Left ventricle myocardium superior (tissue), 1 donor: ENCODE results near the gene GJC2. TPM values are rescaled to one million over a fixed set of nuclear protein-coding genes. Genes with fewer than 3 reads are reported as not detected.
A peak's percentile ranks its signal among the peaks of the same experiment; 100 is the strongest.

Experiments used
- ATAC-seq: fragments of 200-7000 bp; cut with Tn5 transposase; one replicate; pipeline ENCODE4 v1.9.1; 2020; ENCODE audit warnings: mild to moderate bottlenecking, moderate library complexity
- DNase-seq: peaks from one replicate; pipeline ENCODE4 v3.0.0-alpha.2; 2020
- intact Hi-C: fragments of 100-400 bp; cut with micrococcal nuclease; formaldehyde crosslinking; loops from one replicate; pipeline ENCODE4 v1.11.0; 2022
- long read RNA-seq: library from polyadenylated mRNA; unstranded; transcript quantifications from one replicate; pipeline ENCODE4 v2.0.0, GENCODE V29; 2021
- total RNA-seq: library from RNA; stranded (reverse); fragmentation: NEBNext Ultra II Directional; extraction: Animal tissue kit (Norgen Biotek cat#: 25700); gene quantifications from one replicate; pipeline ENCODE4 v1.2.1, GENCODE V29; 2021
- donor health status: DM: no; HTN: yes; CAD: no; lungs with severe emphysema.

Gene GJC2
- total RNA-seq, result 1.7 TPM
- long read RNA-seq, partial matches to known transcripts, result 0 of 1 reads
- long read RNA-seq, other reads (novel, unspliced or antisense), result 0 of 1 reads

DNA sequence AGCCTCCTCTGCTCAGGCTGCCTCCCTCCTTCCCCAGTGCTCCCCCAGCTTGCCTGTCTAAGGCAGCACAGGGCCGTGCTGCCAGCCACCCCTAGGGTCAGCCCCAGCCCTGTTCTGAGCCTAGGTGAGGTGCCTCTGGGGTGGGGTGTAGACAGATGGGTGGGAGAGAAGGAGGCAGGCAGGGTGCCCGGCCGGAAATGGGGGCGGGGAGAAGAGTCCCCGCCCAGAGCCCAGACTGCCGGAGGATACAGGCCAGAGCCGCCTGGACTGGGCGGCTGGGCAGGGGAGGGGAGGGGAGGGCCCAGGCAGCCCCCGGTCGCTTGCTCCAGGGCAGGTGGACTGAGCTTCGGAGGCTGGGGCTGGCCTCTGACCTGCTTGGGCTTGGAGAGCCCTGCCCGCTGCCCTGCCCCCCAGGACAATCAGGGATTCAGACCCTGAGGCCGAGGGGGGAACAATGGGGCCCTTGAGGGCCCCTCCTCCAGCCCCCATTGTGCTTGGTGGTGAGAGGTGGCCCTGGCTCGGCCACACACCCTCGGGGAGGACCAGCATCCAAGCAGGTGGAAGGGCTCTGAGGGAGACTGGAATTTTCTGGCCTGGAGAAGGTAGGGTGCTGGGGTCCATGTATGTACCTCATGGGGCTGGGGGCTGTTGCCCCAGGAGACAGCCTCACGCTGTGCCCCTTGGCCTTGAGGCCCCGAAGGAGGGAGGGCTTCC is at the start of gene GJC2:
Gene GJC2 (plus strand): TSS at position 525 of the 714 bp plus-strand sequence. CDS start 7,829 bp downstream, outside the sequence.
- peak; percentile 72 for DNase-seq

DNA sequence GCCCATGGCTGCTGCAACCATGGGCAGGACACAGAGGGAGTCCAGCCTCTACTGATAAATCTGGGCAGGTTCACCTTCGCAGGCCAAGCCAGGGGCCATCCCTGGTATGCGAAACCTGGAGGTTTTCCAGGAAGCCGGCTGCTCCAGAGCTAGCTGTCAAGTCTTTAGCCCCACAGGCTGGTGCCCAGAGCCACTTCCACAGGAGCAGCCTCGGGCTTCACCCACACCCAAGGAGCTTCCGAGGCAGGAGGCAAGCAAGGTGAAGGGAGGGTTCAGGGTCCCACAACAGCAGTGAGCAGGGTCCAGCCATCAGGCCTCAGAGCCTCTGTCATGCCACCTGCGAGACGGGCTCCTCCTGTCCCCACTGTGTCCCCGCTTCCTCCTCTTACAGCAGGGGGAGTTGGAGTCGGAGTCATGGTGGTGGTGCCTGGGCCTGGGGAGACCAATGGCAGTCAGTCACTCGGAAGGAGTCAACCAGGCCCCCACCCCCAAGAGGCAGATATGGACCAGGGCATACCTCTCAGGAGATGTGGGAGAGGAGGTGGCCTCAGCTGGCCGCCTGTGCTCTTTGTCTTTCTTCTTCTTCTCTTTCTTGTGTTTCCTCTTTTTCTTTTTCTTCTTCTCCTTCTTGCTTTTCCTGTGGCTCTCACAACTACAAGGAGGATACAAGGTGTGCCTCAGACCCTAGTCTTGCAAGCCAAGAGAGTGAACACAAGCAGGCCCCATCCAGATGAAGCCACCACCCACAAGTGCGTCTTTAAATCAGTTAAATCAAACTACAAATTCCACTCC is 48.7 kb upstream of the GJC2 start:
- no peak for ATAC-seq
- intact Hi-C loops, result no loop called here
- DNase-seq, result no peak

More for the DNA sequence above, at the start of gene GJC2:
- ATAC-seq, result peak; percentile 69
- intact Hi-C loops, result no loop called here

DNA sequence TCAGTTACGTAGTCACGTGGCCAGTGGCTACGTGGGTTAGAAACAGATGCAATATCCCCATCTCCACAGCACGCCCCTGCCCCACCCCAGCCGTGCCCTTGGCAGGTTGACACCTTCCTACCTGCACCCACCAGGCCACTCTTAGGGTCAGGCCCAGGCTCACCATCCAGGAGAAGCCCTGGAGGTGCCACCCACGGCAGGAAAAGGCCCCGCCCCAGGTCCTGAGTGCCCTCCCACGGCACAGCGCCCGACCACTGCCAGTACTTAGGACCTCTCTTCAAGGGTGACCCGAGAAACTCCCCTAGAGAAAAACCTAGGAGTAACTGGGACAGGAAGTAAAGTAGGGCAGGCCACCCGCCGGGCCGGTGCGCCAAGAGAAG is 48.1 kb upstream of the GJC2 start:
- ATAC-seq (no peak), DNase-seq (no peak)
- intact Hi-C loops, result no loop called here

DNA sequence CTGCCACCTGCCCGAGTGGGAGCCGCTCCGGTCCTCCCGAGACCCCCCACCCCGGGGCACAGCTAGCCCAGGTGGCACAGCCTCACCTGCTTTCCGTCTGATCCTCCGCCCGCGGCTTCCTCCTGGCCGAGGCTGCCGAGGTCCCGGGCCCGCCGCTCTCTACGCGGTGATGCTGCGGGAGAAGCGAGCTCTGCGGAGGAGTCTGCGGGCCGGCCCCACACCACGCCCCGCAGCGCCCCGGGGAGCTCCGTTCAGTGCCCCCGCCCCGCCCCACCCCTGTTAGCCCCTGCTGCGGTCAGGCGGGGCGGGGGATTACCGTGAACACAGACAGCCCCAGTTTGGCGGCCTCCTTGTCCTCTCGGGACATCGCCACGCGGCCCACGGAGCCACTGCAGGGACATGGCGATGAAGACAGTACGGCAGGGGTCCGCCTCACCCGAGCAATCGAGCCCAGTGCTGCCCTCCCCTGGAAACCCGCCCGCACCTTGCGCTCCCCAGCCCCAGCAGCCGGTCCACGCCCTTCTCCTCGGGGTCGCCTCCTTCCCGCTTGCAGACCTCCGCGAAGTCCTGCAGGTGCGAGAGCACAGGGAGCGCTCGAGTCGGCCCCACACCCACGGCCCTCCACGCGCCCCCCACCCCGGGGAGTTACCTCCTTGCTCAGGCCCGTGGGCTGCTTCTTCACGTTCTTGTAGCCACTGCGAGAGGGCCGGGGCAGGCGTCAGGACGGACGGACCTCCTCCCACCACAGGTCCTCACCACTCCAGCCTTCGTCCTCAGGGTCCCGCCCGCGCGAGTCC is 47.5 kb upstream of the GJC2 start:
- DNase-seq (peak; percentile 56), ATAC-seq (peak; percentile 2)
- intact Hi-C loops, result no loop called here

DNA sequence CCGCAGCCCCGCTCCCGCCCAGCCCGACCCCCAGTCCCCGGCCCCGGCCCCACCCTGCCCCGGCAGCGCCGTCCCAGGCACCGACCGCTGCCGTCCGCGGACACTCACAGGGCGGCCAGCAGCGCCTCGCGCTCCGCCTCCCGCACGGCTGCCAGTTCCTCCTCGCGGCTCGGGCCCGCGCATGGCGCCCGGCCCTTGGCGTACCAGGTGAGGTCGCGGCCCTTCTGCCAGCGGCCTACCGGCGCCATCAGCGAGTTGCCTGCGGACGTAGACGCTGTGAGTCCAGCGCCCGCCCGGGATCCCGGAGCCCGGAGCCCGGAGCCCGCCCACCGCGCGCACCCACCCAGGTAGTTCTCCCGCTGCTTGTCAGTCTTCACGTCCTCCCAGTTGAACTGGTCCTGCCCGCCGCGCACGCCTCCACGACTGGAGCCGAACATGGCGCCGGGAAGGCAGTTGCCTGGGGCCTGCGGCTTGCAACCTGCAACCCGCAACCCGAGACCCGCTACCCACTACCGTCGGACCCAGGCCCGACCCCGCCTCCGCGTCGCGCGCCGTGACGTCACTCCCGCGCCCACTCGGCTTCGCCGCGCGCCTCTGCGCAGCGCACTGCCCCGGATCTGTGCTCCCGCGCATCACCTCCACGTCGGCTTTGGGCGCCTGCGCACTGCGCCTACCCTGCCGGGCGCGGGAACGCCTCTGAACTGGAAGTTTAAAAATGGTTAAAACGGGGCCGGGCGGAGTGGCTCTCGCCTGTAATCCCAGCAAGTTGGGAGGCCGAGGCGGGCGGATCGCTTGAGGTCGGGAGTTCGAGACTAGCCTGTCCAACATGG is 46.7 kb upstream of the GJC2 start, which contains the start of gene C1orf35:
Gene C1orf35 (minus strand): TSS at position 535 of the 830 bp plus-strand sequence. CDS start 98 bp downstream, at position 437.
- intact Hi-C loops, result no loop called here
- peak; percentile 97 for DNase-seq
- peak; percentile 88 for ATAC-seq

DNA sequence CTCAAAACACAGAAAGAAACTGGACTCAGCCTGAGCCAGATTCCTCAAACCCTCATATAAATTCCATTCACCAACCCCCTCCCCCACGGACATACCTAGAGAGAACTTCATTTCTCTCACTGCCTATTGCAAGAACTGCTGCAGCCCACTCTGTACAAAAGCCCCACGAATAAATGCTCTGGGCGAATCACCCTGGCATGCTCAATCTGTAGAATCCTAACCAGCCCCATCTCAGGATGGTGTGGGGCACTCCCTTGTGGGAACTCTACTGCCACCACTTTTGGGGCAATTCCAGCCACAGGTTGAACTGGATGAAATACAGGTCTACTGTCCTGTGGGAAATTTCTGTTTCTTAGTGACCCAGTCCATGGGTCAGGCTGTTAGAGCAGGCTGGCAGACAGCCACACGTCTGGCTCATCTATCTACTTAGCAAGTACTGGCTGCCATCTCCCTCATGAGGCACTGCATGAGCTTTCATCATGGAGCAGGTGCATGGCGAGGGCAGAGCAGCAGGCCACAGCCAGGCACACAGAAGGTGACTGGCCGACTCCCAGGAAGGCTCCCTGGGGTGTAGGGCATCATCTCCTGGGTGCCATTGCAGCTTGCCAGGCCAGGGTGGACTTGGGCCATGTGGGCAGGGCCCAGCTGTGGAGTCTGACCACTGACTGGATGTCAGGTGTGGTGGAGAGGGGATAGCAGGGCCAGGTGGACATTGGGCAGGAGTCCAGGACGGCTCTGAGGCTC is 45.0 kb upstream of the GJC2 start:
- intact Hi-C loops, result no loop called here
- ATAC-seq (no peak), DNase-seq (no peak)

DNA sequence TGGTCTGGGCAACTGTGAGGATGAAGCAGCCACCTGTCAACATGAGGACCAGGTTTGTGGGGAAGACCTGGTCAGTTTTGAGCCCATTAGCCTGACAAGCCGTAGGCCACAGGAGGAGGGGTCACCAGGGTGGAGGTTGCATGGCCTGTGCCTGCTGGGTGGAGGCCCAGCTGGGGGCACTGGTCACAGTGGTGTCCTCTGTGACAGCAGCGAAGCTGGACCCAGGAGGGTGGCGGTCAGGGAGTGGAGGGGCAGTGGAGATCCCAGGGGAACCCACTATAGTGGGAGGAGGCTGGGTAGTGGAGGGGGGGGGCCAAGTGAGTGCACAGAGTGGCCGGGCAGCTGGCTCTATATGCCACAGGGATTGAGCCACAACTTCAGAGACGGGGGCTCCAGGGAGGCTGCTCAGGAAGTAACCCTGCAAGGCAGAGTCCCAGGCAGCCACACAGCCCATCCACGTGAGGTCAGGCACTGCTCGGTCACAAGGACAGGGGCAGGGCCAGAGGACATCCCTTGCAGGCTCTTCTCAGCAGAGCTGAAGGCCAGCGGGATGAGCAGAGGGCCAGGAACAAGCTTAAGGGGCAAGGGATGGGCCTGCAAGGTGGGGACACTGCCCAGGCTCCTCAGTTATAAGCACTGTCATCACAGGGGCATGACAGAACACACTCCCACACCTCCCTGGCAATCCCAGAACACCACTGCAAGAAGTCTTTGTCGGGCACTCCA is 44.3 kb upstream of the GJC2 start:
- no peak for ATAC-seq
- intact Hi-C loops, result no loop called here
- no peak for DNase-seq

DNA sequence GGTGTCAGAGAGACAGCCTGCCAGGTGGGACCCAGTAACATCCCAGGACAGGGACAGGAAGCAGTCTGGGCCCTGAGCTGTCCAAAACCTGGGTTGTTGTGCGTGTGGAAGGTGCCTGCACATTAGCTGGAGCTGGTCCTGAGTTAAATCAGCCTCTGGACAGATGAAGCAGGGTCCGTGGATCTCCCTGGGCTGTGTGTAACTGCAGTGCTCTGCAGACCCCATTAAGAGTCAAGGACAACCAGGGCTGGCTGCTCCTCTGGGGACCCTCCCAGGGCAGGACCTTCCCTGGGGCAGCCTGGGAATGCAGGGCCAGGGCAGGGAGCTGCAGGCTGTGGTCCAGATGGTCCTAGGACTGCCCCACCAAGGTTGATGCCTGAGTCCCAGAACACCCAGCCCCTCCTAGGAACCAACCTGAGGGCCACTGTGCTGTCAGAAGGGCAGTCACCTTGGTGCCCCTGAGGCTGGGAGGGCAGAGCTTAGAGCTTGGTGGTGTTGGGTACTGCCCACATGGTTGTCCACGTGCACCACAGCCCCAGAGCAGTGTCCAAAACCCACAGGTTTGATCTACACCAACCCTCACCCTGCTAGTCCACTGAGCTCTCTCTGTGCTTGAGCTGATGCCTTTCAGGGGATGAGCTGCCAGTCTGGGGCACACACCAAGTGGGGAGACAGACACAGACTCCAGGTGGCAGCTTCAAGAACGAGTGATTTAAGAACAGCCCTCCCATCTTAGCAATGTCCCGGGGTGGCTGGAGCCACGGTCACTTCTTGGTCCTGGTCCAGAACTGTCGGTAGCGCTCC is 43.5 kb upstream of the GJC2 start:
- ATAC-seq (no peak), DNase-seq (no peak)
- intact Hi-C loops, result no loop called here

DNA sequence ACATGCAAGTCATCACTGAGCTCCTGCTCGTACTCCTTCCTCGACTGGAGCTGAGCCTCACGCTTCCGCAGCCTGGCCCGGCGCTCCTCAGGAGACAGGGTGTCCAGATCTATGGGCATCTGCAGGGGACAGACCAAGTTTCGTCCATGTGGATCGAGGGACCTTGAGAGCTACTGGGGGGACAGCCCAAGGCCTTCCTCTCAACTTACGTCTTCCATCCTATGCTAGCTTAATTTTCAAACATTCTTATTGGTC is 43.0 kb upstream of the GJC2 start:
- ATAC-seq, result no peak
- intact Hi-C loops, result no loop called here
- no peak for DNase-seq

DNA sequence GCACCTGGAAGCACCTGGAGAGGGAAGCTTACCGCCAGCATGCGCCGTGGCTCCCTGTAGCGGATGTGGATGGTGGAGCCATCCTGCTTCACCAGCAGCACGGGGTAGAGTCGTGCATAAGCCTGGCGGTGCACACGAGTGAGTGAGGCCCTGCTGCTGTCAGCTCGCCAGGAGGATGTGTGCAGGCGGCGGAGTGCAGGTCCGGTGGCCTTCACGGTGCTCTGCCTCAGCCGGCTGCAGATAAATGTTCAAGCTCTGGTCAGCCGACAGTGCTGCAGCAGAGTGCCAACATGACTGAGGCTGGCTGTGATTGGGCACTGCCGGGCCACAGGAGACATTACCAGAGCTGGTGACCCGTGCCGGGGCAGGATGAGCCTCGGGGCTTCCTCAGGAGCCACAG is 42.1 kb upstream of the GJC2 start:
- no peak for DNase-seq
- no peak for ATAC-seq
- intact Hi-C loops, result no loop called here

DNA sequence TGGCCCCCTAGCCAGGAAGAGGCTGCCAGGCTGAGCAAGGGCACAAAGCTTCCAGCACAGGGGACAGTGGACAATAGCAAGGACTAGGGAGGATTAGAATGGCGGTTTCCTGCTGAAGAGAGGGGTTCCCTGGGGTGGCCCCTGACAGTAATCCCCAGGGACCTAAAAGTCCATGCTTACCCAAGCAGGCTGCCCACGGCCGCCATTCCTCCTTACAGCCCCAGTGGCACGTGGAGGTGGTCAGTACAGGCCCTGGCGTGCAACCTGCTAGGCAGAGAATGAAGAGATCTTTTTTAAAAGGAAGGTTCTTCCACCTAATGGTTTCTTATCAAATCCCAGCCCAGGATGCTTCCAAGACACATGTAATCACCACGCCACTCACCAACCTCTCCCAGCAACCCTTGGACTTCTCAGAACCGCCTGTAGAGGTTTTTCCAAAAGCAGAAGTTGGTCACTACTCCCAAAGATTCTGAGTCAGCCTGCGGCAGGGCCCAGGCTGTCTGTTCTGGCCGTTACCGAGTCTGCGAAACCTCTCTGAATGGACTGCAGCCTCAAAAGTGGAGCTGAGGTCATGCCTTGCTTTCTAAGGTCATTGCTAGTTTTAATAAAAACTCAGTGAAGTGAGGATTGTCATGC is 41.6 kb upstream of the GJC2 start:
- intact Hi-C loops, result no loop called here
- no peak for ATAC-seq
- no peak for DNase-seq

DNA sequence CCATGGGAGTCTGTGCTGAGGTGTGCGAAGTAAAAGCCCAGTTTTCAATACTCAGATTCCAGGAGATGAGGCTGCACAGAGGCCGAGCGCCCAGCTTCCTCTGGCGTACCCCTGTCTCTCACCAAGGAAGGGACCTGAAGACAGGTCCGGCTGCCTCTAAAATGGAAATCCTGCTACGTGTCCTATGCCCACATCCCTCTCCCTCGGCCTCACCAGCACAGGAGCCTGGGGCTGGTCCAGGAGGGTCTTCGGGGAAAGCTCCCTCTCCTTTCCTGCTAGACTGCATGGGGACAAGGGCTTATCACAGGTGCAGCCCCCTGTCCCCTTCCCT is 41.0 kb upstream of the GJC2 start:
- ATAC-seq (no peak), DNase-seq (no peak)
- intact Hi-C loops, result no loop called here

DNA sequence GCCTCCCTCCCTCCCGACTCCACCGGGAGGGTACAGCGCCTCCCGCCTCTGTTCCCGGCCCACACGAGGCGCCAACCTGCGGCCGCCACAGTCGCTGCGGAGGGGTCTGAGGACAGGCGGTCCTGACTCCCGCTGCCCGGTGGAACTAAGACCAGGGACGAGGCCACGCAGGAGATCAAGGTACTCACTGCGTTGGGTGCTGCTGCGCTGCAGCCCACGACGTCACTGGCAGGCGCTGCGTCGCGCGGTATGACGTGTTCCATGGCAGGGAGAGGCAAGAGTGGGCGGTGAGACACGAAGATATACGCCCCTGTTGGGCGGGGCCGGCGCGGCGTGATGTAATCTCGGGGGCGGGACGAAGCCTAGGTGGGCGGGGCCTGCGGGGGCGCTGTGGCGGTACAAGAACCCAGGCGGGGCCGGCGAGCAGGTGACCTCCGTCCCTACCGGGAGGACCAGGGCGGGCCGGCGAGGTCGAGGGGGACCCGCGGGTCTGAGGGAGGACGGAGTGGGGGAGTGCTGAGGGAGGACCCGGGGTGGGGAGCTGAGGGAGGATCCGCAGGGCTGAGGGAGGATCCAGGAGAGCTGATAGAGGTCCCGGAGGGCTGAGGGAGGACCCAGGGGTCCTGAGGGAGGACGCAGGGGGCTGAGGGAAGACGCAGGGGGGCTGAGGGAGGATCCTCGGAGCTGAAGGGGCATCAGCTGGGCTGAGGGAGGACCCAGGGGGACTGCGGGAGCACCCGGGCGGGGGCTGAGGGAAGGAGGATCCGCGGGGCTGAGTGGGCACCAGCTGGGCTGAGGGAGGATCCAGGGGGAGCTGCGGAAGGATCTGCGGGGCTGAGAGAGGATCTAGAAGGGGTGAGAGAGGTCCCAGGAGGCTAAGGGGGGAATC is 40.4 kb upstream of the GJC2 start, which contains the start of gene MRPL55:
Gene MRPL55 (minus strand): TSS at position 227 of the 889 bp plus-strand sequence. CDS start 1,039 bp downstream, outside the sequence.
- peak; percentile 95 for ATAC-seq
- DNase-seq, result peak; percentile 99
- intact Hi-C loops, result no loop called here

DNA sequence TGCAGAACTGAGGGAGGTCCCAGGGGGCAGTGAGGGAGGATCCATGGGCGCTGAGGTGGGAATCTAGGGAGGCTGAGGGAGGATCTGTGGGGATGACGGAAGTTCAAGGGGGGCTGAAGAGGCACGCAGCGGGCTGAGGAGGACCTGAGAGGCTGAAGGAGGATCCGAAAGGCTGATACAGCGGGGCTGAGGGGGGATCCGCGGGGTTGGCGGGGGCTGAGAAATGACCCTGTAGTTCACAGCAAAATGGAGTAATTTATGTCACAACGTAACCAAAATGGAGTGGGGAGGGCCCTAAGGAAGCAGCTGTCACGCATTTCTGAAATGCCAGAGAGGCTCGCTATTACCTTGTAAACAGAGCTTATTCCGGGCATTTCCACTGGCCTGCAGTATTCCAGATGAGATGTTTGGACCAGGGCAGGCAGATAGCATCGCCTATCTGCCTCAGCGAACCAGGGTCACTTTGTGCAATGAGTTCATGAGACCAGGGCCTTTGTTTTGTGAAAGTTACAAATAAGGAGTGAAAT is 39.7 kb upstream of the GJC2 start:
- ATAC-seq (no peak), DNase-seq (no peak)
- intact Hi-C loops, result no loop called here

DNA sequence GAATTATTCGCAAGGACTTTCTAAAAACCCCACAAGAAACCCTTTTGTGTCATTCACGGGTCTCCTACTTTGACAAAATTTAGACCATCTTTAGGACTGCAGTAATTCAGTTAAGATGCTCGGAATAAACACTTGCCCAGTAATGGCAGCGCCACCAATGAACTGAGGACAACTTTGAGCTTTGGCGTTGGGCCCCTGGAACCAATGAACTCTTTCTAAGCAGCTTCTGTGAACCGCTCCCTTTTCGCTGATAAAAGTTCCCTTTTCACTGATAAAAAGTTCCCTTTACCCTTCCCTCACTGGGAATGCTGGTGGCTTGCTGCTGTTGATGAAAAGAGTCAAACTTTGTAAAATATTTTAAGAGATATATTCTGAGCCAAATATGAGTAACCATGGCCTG is 39.2 kb upstream of the GJC2 start:
- DNase-seq, result no peak
- intact Hi-C loops, result no loop called here
- ATAC-seq, result no peak
